ENCODE results near the gene CRELD2. TPM values are rescaled to one million over a fixed set of nuclear protein-coding genes. Genes with fewer than 3 reads are reported as not detected.

The CRELD2 gene
- total and polyA plus RNA-seq, 2 of the 13 experiments (the other 11 are each of a cell fraction or from before 2014, with no cell fraction given) = 17.2 to 44.7 TPM

- TF ChIP-seq ZBTB40 (IDR thresholded peaks at IDR 0.05) (no peak), ZBTB40 (CRISPR knock-in tag; IDR thresholded peaks at IDR 0.05) (no peak), FUBP1 (CRISPR knock-in tag; IDR thresholded peaks at IDR 0.05; ENCODE audit: borderline replicate concordance) (no peak), TCF12 (IDR thresholded peaks at IDR 0.05) (no peak), TCF12 (CRISPR knock-in tag; IDR thresholded peaks at IDR 0.05) (no peak), KLF15 (CRISPR knock-in tag; IDR thresholded peaks at IDR 0.05; ENCODE audit: borderline replicate concordance) (no peak), ZMYM3 (CRISPR knock-in tag; IDR thresholded peaks at IDR 0.05) (no peak), NFRKB (IDR thresholded peaks at IDR 0.05) (no peak), ZBTB20 (CRISPR knock-in tag; IDR thresholded peaks at IDR 0.05; ENCODE audit: borderline replicate concordance, low read depth) (peak; percentile 4; the same call in 1 of the 2 replicates), ZNF10 (CRISPR knock-in tag; IDR thresholded peaks at IDR 0.05; ENCODE audit: borderline replicate concordance, low read depth) (no peak), ZNF576 (CRISPR knock-in tag; IDR thresholded peaks at IDR 0.05) (no peak), PATZ1 (CRISPR knock-in tag; IDR thresholded peaks at IDR 0.05) (peak; percentile 73), REL (CRISPR knock-in tag; conservative IDR thresholded peaks at IDR 0.05) (no peak), STAG1 (CRISPR knock-in tag; IDR thresholded peaks at IDR 0.05) (peak; percentile 34; the same call in 1 of the 2 replicates), HHEX (CRISPR knock-in tag; IDR thresholded peaks at IDR 0.05) (no peak), SALL1 (CRISPR knock-in tag; IDR thresholded peaks at IDR 0.05) (peak; percentile 50; the same call in 1 of the 2 replicates)
Measured at GRCh38 chr22:49966774-49967705, 48.6 kb downstream of the CRELD2 start (continued).

Measured in HepG2 (cell line).